Astrocyte (in vitro differentiated cells and primary cell): ENCODE data around the gene AGPAT4. TPM values are rescaled to one million over a fixed set of nuclear protein-coding genes. Genes with fewer than 3 reads are reported as not detected.
"Not testable (repeated sequence)": the region's sequence is repeated elsewhere in the genome, so short reads cannot be mapped to it uniquely, and the experiment has no call there.

Source experiments
- DNase-seq: peaks from one replicate; pipeline ENCODE4 v3.0.0-alpha.2; 2010; ENCODE audit warnings: low read depth
- FAIRE-seq: peaks from 2 replicates; lab custom pipeline; 2011; peaks lifted over from hg19 to GRCh38; lab: Jason Lieb, UNC
- H2AFZ ChIP-seq: 2 replicates; pipeline ENCODE4 v1.6.0; 2012; ENCODE audit warnings: low read depth, low read length, inconsistent platforms
- H3K27ac ChIP-seq: 2 replicates; pipeline ENCODE4 v1.5.1; 2011; ENCODE audit warnings: low read depth, low read length, inconsistent platforms
- H3K27me3 ChIP-seq: 2 replicates; pipeline ENCODE4 v1.6.0; 2011; ENCODE audit warnings: low read length, inconsistent platforms; ENCODE audit not compliant: insufficient read depth
- H3K36me3 ChIP-seq: 2 replicates; pipeline ENCODE4 v1.5.1; 2011; ENCODE audit warnings: low read length, inconsistent platforms; ENCODE audit not compliant: insufficient read depth
- H3K4me1 ChIP-seq: 2 replicates; pipeline ENCODE4 v1.5.1; 2011; ENCODE audit warnings: low read length, inconsistent platforms; ENCODE audit not compliant: insufficient read depth
- H3K4me2 ChIP-seq: 2 replicates; pipeline ENCODE4 v1.6.0; 2012; ENCODE audit warnings: low read length, inconsistent platforms
- H3K4me3 ChIP-seq: 2 replicates; pipeline ENCODE4 v1.5.1; 2011; ENCODE audit warnings: low read depth, mild to moderate bottlenecking, low read length, inconsistent platforms; ENCODE audit not compliant: insufficient read depth
- H3K79me2 ChIP-seq: 2 replicates; pipeline ENCODE4 v1.6.0; 2012; ENCODE audit warnings: mild to moderate bottlenecking, low read length, inconsistent platforms; ENCODE audit not compliant: insufficient read depth
- H3K9ac ChIP-seq: 2 replicates; pipeline ENCODE4 v1.6.0; 2012; ENCODE audit warnings: mild to moderate bottlenecking, low read length, inconsistent platforms
- H3K9me3 ChIP-seq: 2 replicates; pipeline ENCODE4 v1.5.1; 2012; ENCODE audit warnings: low read depth, mild to moderate bottlenecking, low read length, inconsistent platforms; ENCODE audit not compliant: insufficient read depth
- H4K20me1 ChIP-seq: 2 replicates; pipeline ENCODE4 v1.6.0; 2012; ENCODE audit warnings: low read length, inconsistent platforms; ENCODE audit not compliant: insufficient read depth
- H3K27ac Mint-ChIP-seq: one replicate; pipeline ENCODE4 v1.8.0; 2021; ENCODE audit warnings: mild to moderate bottlenecking, mixed read lengths; ENCODE audit not compliant: unreplicated experiment
- H3K27me3 Mint-ChIP-seq: one replicate; pipeline ENCODE4 v1.8.0; 2021; ENCODE audit warnings: low read depth, mixed read lengths; ENCODE audit not compliant: unreplicated experiment
- H3K36me3 Mint-ChIP-seq: one replicate; pipeline ENCODE4 v1.8.0; 2021; ENCODE audit warnings: low read depth, mixed read lengths; ENCODE audit not compliant: unreplicated experiment
- H3K4me1 Mint-ChIP-seq: one replicate; pipeline ENCODE4 v1.8.0; 2021; ENCODE audit warnings: low read depth, mixed read lengths; ENCODE audit not compliant: unreplicated experiment
- H3K4me3 Mint-ChIP-seq: one replicate; pipeline ENCODE4 v1.8.0; 2021; ENCODE audit warnings: mild to moderate bottlenecking, moderate library complexity, mixed read lengths; ENCODE audit not compliant: unreplicated experiment
- H3K9me3 Mint-ChIP-seq: one replicate; pipeline ENCODE4 v1.8.0; 2021; ENCODE audit warnings: mild to moderate bottlenecking, mixed read lengths; ENCODE audit not compliant: unreplicated experiment
- CTCF ChIP-seq: IDR thresholded peaks from 2 replicates; pipeline ENCODE4 v1.5.1; 2011; ENCODE audit warnings: low read depth, mild to moderate bottlenecking, inconsistent platforms, low read length, moderate library complexity; ENCODE audit not compliant: insufficient read depth
- EZH2 ChIP-seq: IDR thresholded peaks from 2 replicates; pipeline ENCODE4 v1.6.1; 2012; ENCODE audit warnings: mild to moderate bottlenecking, low read length, inconsistent platforms; ENCODE audit not compliant: insufficient read depth
- total RNA-seq: library from RNA; stranded (reverse); gene quantifications from 2 replicates; pipeline ENCODE4 v1.2.1, GENCODE V29; 2021

AGPAT4 gene
- total RNA-seq, 1 donor from 2014 or later: 27.2 TPM

GRCh38 chr6:161186173-161186769, 87.6 kb downstream of the AGPAT4 start:
- DNase-seq (peak; percentile 96), FAIRE-seq (peak; percentile 98)
- Histone ChIP-seq H3K36me3 (no peaks in the 10 kb centered on the region), H3K9ac (peak overlapping the region; percentile 73), H2AFZ (peak overlapping the region; percentile 67), H3K9me3 (no peaks in the 10 kb centered on the region), H3K27ac (peak overlapping the region; percentile 87), H3K79me2 (peaks cover 30% of the 10 kb centered on the region), H3K4me1 (peaks cover 16% of the 10 kb centered on the region), H3K4me3 (peak overlapping the region; percentile 15), H3K4me2 (peak overlapping the region; percentile 80), H3K27me3 (no peaks in the 10 kb centered on the region), H4K20me1 (peaks cover 4% of the 10 kb centered on the region)
- Mint-ChIP-seq H3K9me3 (peaks cover 2% of the 10 kb centered on the region), H3K27me3 (no peaks in the 10 kb centered on the region), H3K4me1 (peaks cover 20% of the 10 kb centered on the region), H3K27ac (peak overlapping the region; percentile 82), H3K36me3 (peaks cover 30% of the 10 kb centered on the region), H3K4me3 (no peak overlapping the region)
- TF ChIP-seq CTCF (no peak), EZH2 (no peak)

- H2AFZ ChIP-seq: no peak overlapping the region
- peaks cover 40% of the 10 kb centered on the region for H3K36me3 Mint-ChIP-seq
- H3K4me3 ChIP-seq: no peak overlapping the region
These were observed 92.7 kb downstream of the AGPAT4 start for GRCh38 chr6:161181121-161181520.

GRCh38 chr6:161178155-161178554, 95.7 kb downstream of the AGPAT4 start:
- H2AFZ ChIP-seq, H3K4me1 Mint-ChIP-seq, H3K27ac ChIP-seq, H4K20me1 ChIP-seq, H3K4me3 ChIP-seq, H3K36me3 ChIP-seq, H3K27me3 Mint-ChIP-seq, H3K9me3 ChIP-seq, H3K9ac ChIP-seq, H3K4me3 Mint-ChIP-seq, H3K4me1 ChIP-seq, H3K4me2 ChIP-seq, FAIRE-seq, DNase-seq, H3K27me3 ChIP-seq, H3K27ac Mint-ChIP-seq, H3K79me2 ChIP-seq: not testable (repeated sequence)
- Mint-ChIP-seq H3K36me3 (peaks cover 30% of the 10 kb centered on the region), H3K9me3 (peaks cover 12% of the 10 kb centered on the region)

More at GRCh38 chr6:161181121-161181520, 92.7 kb downstream of the AGPAT4 start:
- no peaks in the 10 kb centered on the region for H4K20me1 ChIP-seq
- H3K27me3 ChIP-seq: no peaks in the 10 kb centered on the region
- H3K4me1 ChIP-seq: peaks cover 5% of the 10 kb centered on the region
- Mint-ChIP-seq H3K9me3 (peaks cover 12% of the 10 kb centered on the region), H3K27ac (no peak overlapping the region), H3K27me3 (no peaks in the 10 kb centered on the region), H3K4me1 (peaks cover 9% of the 10 kb centered on the region), H3K4me3 (no peak overlapping the region)
- no peak for DNase-seq
- no peak for FAIRE-seq
- peaks cover 4% of the 10 kb centered on the region for H3K9me3 ChIP-seq
- H3K9ac ChIP-seq: no peak overlapping the region
- H3K79me2 ChIP-seq: peaks cover 12% of the 10 kb centered on the region
- no peak for TF ChIP-seq CTCF
- no peak for TF ChIP-seq EZH2
- H3K27ac ChIP-seq: no peak overlapping the region
- H3K4me2 ChIP-seq: no peak overlapping the region
- H3K36me3 ChIP-seq: no peaks in the 10 kb centered on the region

GRCh38 chr6:161176428-161176827, 97.4 kb downstream of the AGPAT4 start:
- FAIRE-seq: not testable (repeated sequence)

GRCh38 chr6:161172769-161173168, 101.1 kb downstream of the AGPAT4 start:
- not testable (repeated sequence) for H3K4me3 Mint-ChIP-seq, DNase-seq, H2AFZ ChIP-seq, H4K20me1 ChIP-seq, H3K27me3 ChIP-seq, H3K9ac ChIP-seq, H3K36me3 ChIP-seq, H3K9me3 ChIP-seq, H3K9me3 Mint-ChIP-seq, FAIRE-seq, H3K27ac ChIP-seq, H3K79me2 ChIP-seq, H3K4me2 ChIP-seq, H3K27ac Mint-ChIP-seq, H3K4me3 ChIP-seq, H3K27me3 Mint-ChIP-seq
- H3K4me1 ChIP-seq: peaks cover 23% of the 10 kb centered on the region
- Mint-ChIP-seq H3K4me1 (peaks cover 27% of the 10 kb centered on the region), H3K36me3 (peaks cover 17% of the 10 kb centered on the region)

More at GRCh38 chr6:161176428-161176827, 97.4 kb downstream of the AGPAT4 start:
- H3K4me1 ChIP-seq, H3K9me3 ChIP-seq, H3K27ac Mint-ChIP-seq, H3K27me3 ChIP-seq, H3K79me2 ChIP-seq, H4K20me1 ChIP-seq, H3K27me3 Mint-ChIP-seq, H3K9ac ChIP-seq, H3K4me3 Mint-ChIP-seq, H3K4me1 Mint-ChIP-seq, DNase-seq, H2AFZ ChIP-seq, H3K4me2 ChIP-seq, H3K27ac ChIP-seq, H3K36me3 ChIP-seq, H3K4me3 ChIP-seq: not testable (repeated sequence)
- Mint-ChIP-seq H3K36me3 (peaks cover 27% of the 10 kb centered on the region), H3K9me3 (peaks cover 12% of the 10 kb centered on the region)
